NCI-H345 (cell line): ENCODE measurements around the gene SIGLEC6.

Experiments
- DNase-seq: peaks from one replicate; lab custom pipeline; 2025; lab: John Stamatoyannopoulos, UW

SIGLEC6 gene

DNA sequence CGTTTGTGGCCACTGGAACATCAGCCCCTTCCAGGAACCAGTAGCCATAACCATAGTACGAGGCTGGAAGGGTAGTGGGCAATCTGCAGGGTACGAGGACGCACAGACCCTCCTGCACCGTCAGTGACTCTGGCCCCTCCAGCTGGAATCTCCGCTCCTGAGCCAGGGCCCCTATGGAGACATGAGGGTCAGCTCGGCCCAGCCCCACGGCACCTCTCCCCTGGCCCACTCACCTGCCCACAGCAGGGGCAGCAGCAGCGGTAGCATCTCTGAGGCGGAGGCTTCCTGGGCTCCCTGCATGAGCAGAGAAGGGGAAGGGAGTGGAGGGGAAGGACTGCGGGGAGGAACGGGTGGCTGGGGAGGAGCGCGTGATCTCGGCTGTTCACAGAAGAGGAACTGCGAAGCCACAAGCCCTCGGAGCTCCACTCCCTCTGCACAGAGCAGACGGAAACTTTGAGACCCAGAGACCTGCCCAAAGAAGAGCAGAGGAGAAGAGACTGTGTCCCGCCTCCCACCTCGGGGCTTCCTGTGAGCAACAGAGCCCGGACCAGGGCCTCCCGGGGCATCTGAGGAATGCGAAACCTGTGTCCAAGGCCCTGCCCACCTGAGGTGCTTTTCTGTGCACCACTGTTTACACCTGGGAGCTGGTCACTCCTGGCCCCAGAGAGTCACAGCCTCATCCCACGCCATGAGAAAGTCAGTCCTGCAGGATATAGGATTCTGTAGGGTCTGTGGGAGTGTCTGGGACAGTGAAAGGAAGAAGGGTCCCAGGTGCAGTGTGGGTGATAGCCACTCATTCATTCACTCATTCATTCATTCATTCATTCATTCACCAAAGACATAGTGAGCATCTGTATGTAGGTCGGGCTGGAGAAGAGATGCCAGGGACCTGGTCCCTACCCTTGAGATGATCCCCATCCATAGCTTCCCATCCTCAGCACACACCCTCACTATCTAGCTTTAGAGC, at the start of gene SIGLEC6:
SIGLEC6 (minus strand) TSS at position 322 of the 967 bp plus-strand sequence; CDS start at position 300, 22 bp downstream.
- DNase-seq, result no peak

DNA sequence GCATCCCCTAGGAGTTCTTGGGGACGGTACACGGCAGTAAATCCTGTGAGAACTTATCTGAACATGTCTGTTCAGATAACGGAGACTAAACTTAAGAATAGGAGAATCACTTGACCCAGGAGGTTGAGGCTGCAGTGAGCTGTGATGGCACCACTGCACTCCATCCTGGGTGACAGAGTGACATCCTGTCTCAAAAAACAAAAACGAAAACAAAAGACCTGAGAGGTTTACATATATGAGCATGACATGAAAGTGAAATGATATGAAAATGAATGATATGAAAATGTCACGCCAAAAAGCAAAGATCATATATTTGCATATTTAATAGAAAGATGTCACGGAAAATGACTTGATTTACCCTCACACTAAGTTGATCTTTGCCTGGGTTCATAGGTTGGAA, 45.4 kb upstream of the SIGLEC6 start:
- no peak for DNase-seq

DNA sequence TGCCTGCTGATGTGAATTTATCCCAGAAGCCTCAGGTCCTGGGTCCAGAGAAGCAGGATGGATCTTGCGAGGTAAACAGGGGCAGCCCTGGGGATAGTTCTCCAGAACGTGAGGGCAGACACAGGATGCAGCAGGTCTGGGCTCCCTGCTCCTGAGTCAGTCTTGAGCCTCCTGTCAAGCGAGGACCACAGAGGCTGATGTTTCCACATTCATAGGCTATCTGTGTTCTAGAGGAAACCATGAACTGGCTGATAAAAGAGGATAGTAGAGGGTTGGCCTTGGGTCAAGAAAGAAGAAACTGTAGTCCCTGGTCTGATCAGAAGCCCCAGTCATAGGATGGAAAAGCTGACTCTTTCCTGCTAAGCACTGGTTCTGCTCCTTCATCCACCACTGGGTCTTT, 41.9 kb upstream of the SIGLEC6 start:
- no peak for DNase-seq

DNA sequence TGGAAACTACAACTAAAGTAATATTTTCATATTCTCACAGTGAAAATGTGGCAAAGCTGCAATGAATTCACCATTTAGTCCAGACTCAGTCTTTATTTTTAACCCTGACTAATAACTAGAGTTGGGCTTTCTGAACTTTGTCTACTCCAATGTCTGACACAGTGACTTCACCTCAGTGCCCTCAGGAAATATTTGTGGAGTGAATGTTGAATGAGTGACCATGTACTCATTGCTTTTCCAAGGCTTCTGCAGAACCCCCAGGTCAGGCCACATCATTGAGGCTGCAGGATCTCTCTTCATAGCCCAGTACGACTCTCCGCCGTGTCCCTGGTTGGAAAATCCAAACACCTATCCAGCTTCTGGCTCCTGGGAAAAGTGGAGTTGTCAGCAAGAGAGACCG, 41.4 kb upstream of the SIGLEC6 start:
- no peak for DNase-seq

DNA sequence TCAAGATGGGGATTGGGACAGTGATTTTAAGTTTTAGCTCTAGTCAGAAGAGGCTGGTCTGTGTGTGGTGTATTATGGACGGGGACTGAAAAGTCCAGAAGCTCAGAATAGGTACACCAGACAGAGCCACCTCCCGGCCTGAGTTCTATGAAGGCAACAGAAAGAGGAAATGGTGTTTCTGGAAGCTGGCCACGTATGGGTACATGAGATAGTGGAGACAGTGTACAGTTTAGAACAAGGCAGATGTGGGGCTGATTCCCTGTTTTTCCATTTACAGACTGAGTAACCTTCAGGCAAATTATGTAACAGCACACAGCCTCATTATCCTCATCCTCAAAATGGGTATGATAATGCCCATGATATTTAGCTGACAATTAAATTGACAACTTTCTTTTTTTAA, 40.9 kb upstream of the SIGLEC6 start:
- no peak for DNase-seq

DNA sequence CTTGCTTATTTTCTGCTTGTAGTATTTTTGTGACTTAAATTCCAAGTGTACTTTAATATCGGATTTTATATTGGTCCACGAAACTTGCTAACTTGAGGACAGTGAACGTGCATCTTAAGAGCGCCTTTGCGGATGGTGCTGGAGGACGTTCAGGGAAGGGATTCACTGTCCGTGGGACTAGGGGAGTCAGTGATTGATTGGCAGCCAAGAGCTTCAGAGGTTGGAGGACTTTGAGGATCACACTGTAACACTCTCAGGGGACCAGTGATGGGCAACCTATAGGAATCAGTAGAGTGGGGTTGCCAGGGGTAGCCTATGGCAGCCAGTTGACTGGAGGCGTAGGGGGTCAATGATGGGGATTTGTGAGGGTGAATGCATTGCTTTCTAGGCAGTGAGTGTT, 40.1 kb upstream of the SIGLEC6 start:
- DNase-seq, result no peak

DNA sequence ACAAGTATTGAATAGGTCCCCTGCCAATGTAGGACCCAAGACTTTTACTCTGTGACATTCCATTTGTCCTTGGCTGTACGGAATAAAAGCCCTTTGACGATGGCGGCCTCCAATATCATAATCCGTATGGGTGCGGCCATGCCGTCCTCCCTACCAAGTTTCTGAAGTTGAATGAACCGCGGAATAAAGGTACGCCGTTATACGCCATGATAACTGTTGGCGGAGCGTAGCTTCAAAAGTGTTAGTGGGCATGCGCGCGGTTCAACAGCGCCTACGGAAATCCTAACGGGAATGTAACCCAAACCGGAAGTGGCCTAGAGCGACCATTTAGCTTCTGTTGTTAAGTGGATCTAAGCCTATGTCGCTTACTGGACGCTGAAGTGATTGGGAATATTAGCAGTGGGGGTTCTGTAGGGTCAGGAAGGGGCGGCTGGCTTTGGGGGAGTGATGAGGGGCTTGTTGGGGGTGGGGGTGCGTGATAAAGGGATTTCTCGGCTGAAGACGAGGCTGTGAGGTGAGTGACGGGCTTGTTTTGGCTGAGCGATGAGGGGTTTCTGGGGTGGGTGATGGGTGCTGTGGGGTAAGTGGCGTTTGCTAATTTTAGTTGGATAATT, 39.6 kb upstream of the SIGLEC6 start, which contains the start of gene ZNF175:
ZNF175 (plus strand) TSS at position 322 of the 614 bp plus-strand sequence. CDS start 2,047 bp downstream, outside the sequence.
- DNase-seq, result no peak

DNA sequence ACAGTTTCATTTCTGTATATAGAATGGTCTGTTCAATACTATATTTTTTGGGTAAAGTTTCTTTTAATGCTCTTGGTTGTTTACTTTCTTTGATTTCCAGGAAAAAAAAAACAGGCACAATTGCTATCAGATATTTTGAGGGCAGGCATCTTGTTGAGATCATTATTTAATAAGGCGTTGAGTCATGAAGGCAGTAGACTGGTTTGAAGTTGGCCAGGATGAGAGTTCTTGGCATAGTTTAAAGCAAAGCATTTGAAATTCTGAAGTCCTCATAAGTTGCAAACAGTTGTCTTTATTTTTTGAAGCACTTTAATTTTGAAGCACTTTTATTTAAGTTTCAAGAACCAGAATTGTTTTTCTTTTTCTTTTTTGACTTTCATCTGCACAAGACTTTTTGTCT, 37.0 kb upstream of the SIGLEC6 start:
- no peak for DNase-seq

DNA sequence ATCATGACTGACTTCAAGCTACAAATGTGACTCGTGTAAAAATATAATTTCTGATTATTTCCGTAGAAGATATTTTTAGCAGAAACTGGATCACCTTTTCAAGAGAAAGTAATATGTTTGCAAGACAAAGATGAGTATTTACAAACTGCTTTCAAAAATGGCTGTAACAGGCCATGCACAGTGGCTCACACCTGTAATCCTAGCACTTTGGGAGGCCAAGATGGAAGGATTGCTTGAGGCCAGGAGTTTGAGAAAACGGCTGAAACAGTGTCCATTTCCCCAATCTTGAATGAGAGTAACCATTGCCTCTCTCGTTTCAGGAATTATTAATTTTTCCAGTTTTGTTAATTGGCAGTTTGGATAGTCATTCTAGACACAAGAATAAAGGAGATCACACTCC, 36.1 kb upstream of the SIGLEC6 start:
- DNase-seq, result no peak

DNA sequence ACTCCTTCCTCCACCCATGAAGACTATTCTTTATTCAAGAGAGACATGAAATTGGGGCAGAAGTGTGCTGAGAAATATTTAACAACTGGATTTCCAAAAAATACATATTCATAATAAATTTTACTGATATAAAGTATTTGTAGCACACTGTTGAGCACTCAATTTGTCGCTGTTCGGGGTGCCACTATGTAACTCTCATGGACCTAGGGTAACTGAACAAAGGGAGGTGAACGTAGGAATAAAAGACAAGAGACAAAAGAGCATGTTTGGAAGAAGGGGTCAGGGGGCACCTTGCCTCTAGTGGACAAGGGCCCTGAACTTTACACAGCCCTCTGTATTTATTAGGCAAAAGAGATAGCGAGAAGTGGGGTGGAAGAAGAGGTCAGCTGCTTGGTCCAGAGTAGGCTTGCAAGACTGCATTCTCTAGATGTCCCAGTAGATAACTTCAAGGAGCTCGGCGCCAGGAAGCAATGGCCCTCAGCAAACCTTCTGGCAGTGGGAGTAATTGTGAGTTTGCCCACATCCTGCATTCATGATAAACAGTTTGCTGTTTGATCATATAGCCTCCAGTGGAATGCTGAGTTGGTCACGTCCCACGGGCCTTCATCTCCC, 35.1 kb upstream of the SIGLEC6 start:
- DNase-seq, result no peak

DNA sequence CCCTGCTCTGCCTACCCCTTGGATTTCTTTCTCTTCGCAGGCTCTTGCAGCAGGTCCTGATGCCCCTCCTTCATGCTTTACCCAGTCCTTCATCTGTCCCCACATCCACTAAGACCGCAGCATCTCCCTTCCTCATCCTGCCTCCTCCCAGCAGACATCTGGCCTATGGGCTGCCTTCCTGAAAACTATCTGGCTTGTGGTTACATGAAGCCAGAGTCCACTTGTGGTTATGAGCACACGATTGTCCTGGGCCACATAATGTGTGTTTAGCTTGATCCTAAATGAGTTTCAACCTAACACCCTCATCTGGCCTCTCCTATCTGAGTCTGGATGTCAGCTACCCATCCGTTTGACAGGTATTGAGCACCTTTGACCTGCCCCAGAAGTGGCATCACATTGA, 34.1 kb upstream of the SIGLEC6 start:
- DNase-seq, result no peak

DNA sequence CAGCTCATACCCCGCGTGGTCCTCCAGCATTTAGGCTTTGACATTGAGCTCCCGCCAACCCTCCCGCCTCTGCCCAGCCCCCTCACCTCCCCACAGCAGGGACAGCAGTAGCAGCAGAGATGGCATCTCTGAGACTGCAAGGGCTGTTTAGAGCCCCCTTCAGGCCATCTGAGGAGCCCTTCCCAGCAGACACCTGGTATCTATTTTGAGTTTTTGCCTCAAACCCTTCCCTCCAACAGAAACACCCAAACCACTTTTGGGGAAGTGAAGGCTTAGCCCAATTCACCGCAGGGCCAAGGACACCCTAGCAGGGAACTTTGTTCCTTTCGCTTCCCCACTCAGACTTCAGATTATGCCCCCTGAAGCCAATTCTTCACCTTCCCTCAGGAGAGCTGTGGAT, 33.3 kb upstream of the SIGLEC6 start:
- no peak for DNase-seq

DNA sequence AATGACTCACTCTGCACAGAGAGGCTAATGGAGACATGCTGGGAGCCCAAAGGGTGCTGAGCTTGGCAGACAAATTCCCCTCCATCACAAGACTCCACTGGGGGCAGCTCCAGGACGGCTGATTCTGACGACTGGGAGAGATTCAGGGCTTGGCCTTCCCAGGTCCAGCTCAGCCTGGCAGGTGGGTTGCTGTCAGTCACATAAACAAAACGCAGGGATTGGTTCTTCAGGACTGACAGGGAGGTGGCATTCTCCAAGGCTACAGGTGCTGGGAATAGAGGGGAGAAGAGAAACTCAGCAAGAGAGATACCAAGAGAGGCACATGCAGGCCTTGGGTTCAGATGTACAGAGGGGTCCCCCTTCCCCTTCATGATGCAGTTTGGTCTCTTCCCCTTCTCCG, 28.9 kb upstream of the SIGLEC6 start:
- no peak for DNase-seq

DNA sequence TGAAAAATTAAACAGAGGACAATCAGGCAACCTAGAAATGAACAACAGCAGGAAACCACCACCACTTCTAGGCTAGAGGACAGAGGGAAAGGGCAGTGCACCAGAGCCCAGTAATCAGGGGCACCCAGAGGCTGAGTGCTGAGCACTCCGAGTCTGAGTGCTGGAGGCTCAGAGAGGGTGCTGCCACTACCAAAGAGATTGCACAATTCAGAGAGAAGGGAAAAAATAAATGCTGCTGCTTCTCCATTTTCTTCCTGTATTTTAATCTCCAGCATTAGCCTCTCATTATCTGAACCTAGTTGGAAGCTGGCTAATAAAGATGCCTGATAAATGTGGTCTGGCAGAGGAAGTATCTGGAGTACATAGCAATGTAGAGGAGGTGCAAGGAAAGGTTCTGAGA, 27.8 kb upstream of the SIGLEC6 start:
- no peak for DNase-seq

DNA sequence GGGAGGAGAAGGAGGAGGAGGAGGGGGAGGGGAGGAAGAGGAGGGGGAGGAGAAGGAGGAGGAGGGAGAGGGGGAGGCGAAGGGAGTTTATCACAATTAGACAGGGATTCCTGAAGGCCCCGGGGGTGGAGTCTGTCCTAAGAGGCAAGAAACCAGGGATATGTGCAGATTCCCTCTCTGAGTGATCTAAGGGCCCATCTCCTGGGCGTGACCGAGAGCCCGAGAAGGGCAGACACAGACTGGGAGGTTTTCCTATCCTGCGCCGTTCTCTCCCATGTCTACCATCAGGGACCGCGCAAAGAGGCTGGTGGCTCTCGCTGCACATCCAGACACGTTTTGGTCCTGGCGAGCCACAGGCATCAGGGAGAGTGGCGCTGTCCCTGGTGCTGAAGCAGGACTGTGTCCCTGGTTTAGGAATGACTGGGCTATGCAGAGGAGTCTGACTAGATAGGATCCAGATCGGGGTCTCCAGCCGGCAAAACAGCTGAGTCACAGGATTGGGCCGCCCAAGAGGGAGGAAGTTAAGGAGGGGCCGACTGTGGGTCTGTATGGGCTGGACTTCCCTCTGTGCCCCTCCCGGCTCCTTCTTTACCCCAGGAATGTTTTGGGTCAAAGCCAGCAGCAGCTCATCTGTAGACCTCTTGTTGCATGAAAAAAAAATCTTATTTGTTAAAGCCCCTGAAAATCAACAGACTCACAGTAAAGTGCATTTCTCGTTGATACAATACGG, 21.7 kb upstream of the SIGLEC6 start:
- no peak for DNase-seq

DNA sequence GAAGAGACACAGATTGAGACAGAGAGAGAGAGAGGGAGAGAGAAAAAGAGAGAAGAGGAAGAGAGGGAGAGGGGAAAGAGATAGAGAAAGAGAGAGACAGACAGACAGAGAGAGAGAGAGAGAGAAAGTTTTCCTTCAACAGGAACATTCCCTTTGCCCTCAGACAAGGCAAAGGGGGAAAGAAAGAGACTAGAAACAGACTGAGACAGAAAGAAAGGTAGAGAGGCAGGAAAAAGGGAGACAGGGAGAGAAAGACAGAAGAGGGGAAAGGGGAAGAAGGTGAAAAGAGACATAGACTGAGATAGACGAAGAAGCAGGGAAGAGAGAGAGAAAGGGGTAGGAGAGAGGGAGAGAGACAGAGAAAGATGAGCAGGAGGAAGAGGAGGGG, 21.1 kb upstream of the SIGLEC6 start:
- no peak for DNase-seq

DNA sequence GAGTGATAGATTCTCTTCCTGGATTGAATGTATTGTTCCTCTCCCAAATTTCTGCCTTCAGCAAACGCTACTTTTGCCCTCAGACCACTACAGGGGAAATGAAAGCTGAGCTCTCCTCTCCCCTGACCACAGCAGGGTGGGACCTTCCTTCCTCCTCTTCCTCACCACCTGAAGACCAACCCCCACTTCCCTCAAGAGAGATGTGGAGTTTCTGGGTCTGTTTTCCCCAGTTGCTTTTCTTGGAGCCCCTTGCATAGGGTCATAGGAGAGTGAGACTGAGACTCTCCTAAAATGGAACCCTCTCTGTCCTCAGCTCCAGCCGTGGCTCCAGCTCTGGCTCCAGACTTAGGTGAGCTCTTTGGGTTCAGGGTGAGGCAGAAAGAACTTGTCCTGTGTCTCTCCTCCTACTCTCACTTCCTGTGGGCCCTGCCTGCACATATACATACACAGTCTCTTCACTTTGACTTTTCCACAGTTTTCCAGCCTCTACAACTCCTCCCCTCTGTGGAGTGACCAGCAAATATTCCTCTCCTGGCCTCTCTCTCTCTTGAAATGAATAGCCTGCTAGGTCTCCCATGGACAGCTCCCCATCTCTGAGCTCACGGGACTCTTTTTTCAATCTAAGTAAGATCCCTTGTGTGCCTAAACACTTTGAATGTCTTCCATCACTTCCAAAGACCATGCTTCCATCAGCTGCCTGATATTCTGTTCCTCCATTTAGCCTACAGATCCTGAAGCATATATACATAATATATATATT, 20.4 kb upstream of the SIGLEC6 start:
- DNase-seq, result no peak

DNA sequence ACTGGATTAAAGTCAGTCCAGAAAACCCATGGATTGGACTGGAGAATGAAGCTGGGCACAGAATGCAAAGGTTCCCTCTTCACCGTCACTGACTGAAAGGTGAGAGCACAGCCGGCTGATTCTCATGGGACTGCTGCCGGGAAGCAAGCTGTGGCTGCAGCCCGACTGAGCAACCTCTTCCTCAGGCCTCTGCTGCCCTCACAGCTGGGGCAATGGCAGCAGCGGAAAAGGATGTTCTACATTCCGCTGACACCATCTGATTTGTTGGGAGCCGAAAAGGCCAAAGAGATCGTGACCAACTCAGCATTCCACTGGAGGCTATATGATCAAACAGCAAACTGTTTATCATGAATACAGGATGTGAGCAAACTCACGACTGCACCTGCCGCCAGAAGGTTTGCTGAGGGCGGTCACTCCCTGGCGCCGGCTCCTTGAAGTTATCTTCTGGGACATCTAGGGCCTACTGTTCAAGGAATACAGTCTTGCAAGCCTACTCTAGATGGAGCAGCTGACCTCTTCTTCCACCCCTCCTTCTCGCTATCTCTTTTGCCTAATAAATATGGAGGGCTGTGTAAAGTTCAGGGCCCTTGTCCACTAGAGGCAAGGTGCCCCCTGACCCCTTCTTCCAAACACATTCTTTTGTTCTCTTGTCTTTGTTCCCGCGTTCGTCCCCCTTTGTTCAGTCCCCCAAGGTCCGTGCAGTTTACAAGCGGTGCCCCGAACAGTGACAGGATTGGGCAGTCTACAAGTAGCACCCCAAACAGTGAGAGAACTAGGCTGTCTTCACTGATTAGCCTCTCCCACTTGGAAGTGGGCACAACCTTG, 19.6 kb upstream of the SIGLEC6 start:
- no peak for DNase-seq

DNA sequence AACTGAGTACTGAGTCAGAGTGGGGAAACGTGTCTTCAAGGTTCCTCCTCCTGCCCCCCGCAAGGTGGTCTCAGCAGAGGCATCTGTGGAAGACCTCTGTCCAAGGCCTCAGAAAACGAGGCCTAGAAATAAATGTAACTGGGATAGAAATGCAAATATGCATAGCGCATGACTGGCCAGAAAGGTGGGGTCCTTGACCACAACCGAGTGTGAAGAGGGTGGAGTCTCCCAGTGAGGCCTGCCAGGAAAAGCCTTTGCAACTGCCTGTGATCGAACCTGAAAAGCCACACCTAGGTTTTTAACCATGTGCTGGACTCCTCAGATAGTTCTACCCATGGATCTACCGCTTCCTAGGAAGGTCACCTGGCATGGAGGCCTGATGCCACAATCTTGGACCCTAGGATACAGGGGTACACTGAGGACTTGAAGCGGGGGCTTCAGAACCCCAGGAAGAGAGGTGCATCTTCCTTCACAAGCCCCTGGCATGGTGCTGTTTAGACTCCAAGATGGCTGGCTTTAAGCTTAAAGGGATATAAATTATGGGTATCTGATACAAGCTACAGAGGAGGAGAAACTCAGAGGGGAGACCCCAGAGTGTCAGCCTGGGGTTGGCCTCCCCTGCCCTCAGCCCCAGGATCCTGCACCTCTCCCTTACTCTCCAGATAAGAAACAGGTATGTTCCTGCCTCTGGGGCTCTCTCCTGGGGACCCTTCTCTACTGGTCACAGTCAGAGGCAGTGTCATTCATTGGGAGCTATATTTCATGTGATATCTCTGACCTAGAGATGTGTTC, 18.3 kb upstream of the SIGLEC6 start:
- DNase-seq, result no peak

DNA sequence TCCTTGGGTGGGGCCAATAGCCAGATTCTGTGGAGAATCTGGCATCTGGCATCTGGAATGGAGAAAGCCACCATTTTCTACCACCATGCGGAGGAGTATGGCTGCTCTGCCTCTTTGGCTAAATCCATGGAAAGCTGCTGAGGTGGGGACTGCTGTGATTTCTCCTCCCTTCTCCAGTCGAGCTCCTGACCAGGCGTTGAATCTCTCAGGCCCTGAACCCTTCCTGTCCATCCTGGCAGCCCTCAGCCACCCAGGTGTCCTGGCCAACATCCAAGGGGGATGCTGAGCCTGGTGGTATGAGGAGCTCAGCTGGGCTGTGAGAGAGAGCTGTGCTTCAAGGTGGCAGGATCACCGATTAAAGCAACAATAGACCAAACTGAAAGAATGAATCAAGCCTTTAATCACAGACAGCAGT, 17.4 kb upstream of the SIGLEC6 start:
- DNase-seq, result no peak
